GM18502 (cell line): Measurements from ENCODE around the gene IL4I1.

Experiments
- ATAC-seq: cut with Tn5 transposase; IDR thresholded peaks from one replicate; pipeline ENCODE4 v1.9.1; 2021; ENCODE audit warnings: mild to moderate bottlenecking; ENCODE audit not compliant: unreplicated experiment, poor library complexity

IL4I1 gene

DNA sequence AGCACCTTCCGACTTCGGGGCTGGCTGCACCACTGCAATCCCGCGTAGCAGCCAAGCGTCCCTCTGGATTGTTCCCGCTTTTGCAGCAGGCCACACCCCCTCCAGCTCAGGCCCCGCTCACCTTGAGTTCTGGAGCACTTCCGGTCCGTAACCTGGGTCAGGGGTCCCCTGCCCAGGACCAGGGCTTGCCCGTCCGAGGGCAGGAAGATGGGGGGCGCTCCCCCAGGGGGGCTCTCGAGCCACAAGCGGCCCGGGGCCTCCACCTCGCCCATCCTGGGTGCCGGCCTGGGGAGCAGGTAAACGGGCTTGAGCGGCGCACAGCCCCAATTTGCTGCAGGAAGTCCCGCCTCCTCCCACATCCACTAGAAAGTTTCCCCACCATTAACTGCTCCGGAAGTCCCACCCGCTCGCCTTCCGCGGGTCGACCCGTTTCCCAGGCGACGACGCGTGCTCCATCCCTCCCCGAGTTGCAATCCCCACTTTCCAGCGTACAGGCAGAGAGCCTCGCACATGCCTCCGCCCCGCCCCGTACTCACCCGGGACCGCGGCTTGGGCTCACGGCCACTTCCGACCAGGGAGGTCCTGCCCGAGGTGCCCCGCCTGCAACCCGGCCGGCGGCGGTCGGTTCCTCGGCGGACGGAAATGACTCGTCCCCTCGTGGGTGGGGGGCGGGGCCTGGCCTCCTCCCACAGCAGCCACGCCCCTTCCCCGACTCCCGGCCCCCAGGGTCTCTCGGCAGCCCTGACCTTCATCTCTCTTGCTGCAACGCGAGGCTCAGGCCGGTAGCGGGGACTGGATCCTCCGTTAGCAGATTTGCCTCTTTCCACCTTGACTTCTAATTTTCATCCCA is 29.5 kb downstream of the IL4I1 start, which contains the start of gene PNKP:
Gene PNKP (minus strand): TSS at position 644 of the 850 bp plus-strand sequence. CDS start 372 bp downstream, at position 272.
- ATAC-seq, result peak; percentile 46

DNA sequence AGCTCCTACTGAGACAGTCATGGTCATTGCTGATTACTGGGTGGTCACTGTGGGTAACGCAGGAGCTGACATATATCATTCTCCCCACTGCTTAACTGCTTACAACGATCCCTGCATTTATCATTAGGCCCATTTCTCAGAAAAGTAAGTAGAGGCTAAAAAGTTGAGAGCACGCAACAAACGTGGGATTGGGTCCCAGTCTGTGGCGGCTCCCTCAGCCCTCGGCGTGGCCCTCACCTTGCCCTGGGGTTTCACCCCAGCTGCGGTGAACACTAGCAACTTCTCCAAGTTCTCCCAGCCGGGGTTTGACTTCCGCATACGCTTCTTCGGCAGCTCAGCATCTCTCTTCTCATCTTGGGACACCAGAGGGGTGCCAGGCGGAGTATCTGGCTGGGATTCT is 31.8 kb downstream of the IL4I1 start:
- no peak for ATAC-seq

DNA sequence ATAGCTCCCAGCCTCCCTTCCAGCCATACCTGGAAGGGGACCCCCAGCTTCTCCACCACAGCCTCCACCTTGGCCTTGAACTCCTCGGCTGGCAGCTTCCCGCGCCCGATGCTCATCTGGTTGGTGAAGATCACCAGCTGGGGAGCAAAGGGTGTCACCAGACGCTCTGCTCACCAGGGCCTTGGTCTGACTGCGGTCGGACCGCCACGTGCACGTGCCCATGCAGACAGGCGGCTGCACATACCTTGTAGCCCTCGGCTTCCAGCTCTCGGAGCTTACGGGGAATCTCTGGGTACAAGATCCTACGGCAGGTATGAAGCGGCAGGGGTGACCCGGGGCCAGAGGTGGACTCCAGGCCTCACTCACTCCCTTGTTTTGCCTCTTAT is 32.8 kb downstream of the IL4I1 start:
- ATAC-seq, result no peak

DNA sequence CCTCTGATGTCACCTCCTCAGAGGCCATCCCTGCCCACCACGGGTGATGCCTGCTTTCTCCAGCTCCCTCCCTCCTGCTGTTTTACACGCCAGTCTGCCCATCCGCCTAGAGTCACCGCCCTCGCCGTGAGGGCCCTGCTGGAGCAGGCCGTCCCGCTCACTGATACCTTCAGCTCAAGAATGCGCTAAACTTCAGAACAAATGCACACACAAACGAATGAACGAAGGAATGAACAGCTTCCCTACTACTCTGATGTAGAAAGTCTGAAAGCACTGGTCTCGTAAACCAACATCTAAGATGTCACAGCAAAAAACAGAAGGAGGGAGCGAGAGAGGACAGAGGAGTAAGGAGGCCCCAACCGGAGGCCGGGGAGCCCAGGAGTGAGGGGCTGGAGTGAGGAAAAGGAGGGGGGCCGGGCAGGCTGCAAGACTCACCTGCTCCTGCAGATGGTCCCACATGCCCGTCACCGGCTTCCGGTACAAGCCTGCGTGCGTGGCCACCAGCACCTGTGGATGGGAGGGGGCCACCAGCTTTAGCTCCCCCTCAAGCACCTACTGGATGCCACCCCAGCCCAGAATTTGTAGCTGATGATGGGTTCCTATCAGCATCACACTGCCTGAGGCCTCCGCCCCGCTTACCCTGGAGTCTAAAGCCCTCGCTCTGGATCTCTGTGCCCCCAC is 33.3 kb downstream of the IL4I1 start:
- no peak for ATAC-seq

DNA sequence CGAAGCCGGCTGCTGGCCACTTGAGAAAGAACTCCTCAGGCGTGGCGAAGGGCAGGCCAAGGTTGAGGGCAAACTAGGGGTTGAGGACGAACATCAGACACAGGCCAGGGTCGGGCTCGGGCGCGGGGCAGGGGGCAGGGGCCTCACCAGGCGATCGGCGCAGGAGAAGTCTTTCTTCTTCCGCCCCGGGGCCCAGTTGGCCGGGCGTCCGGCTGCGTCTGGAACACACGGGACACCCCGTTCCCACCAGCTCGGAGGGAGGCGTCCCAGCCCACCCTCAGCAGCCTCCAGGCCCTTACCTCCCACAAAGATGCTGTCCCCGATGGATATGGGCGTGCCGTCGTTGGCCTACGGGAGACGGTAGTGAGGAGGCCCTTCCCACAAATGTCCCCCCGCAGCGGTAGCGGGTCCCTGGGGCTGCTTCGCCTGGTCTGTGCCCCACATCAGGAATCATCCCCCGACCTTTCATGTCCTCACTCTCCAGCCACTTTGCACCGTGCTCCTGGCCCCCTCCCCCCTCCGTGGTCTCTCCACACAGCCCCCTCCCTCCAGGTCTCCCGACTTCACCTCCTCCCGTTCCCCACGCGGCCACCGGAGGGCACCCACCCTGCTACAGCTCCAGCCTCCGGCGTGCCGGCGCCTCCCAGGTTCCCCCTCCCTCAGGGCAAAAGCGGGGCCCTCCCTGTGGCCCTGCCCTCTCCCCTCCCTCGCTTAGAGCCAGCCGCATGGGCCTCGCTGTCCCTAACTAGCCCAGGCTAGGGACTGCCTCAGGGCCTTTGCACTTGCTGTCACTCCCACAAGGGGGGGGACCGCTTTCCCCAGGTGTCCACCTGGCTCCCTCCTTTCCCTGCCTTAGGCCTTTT is 34.1 kb downstream of the IL4I1 start:
- no peak for ATAC-seq

DNA sequence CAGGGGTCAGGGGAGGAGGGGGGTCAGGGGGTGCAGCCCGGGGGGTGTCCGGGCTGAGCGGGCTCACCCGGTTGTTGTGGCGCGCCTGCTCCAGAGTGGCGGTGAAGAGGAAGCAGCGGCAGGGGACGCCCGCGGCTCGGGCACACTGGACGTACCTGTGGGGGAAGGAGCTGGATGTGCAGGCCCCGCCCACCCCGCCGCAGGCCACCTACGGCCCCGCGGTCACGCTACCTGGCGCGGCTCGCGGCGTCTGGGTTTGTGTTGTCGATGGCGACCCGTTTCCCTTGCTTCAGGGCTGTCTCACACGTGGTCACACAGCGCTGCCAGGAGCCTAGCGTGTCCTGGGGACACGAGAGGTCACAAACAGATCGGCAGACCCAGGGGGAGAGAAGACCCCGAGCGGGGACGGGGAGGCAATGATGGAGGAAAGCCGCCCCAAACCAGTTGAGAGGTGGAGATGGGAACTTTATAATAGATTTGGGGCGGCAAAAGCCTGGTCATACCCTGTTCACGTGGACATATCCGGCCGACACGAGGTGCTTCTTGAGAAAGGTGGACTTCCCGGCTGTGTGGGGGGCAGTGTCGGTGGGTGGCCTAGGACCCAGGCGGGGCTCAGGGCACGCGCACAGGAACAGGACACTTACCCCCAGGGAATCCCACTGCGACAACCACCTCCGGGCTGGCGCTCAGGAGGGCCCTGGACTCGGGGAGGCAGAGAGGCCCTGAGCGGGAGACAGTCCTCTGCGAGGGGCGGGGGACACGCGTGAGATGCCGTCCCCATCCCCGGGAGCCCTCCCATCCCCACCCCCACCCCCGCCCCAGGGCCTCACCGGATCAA is 34.9 kb downstream of the IL4I1 start:
- no peak for ATAC-seq

DNA sequence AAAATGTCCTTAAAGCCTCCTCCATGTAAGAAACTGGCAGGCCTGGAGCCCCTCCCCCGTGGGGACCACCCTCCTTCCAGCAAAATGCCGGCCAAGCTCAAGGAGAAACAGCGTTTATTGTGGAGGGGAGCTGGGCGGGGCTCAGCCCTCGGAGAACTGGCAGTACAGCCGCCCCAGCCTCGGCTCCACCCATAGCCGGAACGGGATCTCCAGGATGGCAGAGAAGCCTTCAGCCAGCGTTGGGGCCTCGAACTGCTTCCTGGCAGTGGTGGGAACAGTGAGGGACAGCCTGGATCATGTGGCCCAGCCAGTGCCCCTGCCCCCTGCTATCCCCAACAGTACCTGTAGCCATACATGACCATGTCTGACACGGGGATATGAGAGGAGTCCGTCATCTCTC is 35.6 kb downstream of the IL4I1 start:
- no peak for ATAC-seq

DNA sequence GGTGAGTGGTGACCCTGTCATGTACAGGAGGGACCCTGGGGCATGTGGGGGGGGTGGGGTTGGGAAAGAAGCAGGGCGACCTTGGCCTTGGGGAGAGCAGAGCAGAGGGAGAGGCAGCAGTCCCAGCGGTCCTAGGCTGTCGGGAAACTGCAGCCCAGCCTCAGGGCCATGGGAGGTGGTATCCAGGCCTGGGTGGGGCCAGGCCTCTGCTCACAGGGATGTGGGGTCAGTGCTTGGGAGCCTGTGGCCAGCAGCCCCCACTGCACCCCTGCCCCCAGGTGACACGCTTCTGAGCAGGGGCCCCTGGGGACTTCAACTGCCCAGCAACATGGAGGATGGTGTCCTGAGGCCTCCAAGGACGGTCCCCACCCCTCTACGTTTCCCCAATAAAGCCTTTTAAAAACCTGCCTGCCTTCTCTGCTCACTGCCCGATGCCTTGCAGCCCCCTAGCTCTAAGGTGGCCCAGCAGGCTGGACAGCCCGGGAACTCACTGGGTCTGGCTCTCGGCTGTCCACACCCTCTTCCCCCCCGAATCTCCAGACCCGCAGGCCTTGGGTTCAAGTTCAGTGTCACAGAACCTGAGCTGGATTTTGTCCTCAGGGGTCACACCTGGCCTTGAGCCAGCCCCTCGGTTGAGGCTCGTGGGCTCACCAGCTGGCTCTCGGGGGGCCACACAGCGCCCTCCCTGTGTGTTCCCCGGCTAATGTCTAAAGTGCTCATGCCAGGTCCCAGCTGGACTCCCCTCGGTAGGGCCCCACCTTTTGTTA is 36.2 kb downstream of the IL4I1 start:
- ATAC-seq, result no peak

DNA sequence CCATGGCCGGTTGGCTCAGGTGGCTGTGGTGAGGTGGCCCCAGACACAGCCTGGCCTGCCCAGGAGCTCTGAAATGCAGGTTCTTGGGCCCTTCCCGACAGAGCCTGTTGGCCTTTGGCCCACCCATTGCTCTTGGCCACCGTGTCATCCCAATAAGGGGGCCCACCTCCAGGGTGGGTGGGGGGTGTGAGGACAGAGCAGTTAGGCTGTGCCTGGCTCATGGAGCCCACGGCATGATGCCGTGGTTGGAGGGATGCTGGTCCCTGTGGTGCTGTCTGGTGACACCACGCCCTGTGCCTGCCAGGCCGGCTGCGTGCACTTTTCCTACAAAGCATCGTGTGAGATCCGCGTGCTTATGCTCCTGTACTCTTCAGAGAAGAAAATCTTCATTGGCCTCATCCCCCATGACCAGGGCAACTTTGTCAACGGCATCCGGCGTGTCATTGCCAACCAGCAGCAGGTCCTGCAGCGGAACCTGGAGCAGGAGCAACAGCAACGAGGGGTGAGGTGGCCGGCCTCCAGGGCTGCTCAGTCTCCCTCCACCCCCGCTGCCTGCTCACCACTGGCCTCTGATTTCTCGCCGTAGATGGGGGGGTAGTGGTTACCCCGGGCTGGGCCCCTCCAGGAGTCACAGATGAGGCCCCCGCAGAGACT is 36.9 kb downstream of the IL4I1 start:
- no peak for ATAC-seq

DNA sequence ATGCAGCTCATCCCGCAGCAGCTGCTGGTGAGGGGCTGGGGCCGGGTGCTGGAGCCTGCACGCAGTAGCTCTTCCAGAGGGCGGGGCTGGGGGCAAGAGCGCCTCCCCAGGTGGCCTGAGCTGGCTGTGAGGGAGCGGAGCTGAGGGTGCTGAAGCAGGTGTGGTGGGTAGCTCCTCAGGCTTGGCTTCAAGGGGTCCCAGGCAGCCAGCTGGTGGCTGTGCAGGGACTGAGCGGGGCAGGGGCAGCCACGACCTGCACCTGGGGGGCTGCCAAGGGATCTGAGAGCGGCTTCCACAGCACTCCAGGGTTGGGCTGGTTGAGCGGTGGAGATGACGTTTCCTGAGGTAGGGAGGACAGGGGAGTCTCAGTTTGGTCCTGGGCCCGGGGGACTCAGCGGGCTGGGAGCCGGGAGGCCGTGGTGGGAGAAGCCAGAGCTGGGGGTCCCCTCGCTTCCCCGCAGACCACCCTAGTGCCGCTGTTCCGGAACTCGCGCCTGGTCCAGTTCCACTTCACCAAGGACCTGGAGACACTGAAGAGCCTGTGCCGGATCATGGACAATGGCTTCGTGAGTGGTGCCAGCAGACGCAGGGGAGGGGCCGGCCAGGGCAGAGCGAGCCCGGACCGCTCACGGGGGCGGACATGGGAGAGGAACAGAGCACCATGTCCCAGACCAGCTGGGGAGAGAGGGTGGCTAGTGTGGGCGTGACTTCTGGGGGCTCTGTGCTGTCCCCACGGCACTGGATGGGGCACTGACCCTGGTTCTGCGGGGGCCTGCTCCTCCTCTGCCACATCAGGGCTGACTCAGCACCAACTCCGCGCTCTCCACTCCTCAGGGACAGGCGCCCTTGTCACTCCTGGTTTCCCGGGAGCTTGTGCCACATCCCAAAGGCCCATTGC is 38.4 kb downstream of the IL4I1 start:
- ATAC-seq, result no peak

DNA sequence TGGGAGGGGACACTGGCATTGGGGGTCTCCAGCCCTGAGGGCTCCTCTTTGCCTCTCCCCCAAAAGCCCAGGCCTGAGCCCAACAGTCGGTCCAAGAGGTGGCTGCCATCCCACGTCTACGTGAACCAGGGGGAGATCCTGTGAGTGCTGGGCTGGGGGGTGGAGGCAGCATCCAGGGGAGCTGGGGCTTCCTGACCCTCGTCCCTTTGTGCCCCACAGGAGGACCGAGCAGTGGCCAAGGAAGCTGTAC is 38.9 kb downstream of the IL4I1 start:
- ATAC-seq, result no peak

DNA sequence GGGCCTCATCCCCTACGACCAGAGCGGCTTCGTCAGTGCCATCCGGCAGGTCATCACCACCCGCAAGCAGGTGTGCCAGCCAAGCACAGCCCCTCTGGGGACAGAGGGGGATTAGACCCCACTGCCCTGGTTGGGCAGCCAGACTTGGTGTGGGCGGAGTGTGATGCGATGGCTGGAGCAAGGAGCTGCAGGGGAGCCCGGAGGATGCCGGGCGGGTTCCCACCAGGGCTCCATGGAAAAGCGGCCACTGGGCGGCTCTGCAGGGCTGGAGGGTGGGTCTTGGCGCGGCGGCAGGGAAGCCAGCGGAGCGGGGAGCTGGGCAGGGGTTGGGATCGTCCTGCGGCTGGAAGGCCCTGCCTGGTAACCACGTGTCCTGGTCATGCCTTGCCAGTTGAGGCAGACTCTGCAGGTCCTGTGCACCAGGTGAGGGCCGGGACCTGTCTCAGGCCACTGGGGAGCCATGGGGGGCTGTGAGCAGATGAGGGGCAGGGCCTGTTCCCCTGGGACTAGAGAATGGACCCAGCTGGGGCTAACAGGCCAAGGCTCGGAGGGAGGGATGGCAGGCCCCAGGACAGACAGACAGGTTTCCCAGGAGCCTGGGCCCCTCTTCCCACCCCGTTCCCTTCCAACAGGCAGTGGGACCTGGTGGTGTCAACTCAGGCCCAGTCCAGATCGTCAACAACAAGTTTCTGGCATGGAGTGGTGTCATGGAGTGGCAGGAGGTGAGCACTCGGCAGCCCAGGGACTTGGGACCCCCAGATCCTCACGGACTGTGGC is 39.4 kb downstream of the IL4I1 start:
- ATAC-seq, result no peak

DNA sequence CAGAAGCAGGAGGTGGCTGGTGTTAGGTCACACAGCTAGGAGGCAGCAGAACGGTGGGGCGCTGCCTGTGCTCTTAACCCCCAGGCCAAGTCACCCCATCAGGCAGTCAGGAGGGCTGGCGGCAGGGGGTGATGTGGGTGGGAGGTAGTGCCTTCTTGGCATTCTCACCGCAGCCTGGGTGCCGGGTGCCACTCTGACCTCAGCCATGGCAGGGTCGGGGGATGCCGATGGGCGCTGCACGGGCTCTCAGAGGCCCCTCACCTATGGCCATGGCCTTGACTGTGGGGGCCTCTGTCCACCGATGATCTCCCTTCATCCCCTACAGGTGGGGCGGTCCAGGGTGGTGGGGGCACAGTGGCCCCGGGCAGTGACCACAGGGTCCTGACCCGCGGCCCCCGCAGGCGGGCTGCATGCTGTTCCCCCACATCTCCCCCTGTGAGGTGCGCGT is 40.1 kb downstream of the IL4I1 start:
- ATAC-seq, result no peak

DNA sequence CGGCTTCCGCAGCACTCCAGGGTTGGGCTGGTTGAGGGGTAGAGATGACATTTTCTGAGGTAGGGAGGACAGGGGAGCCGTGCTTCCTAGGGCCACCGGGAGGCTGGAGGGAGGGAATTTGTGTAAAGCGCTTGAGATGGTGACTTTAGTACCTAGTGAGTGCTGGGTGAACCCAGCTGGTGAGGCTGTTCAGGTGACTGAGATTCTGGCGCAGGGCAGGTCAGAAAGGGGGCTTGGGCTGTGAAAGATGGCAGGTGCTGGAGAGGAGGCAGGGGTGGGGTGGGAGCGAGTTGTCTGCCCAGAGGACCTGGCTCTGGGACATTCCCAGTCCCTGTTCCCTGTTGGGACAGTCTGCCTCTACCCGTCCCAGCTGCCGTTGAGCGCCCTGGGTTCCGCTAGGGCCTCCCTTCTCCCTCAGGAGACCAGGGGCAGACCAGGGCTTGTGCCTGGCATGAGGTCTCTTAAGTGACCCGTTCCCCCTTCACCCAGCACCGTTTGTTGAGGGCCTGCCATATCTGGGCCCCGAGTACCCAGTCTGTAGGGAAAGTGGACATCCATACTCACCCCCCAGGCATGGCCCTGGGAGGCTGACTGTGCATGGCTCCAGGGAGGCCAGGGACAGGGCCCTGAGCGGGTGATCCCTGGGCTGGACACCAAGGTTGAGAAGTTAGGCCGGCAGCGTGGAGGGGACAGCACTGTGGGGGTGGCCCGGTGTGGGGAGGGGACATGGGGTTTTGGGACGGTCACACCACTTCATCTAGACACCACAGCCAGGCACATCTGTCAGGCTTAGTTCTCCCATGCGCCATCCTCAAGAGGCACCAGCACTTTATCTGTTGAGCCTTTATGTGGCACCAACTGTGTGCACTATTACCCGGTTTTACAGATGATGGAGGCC is 40.8 kb downstream of the IL4I1 start:
- ATAC-seq, result no peak

DNA sequence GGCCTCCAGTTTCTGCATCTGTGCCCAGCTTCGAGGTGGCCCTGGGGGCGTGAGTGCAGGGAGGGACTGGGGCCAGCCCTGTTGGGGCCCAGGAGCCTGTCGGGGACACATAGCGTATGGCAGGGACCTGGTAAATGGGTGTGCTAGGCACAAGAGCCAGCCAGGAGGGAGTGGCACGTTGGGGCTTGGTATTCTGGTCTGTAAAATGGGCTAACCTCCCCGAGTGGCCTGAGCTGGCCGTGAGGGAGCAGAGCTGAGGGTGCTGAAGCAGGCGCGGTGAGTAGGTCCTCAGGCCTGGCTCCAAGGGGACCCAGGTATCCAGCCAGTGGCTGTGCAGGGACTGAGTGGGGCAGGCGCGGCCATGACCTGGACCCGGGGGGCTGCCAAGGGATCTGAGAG is 41.4 kb downstream of the IL4I1 start:
- no peak for ATAC-seq
